GM21619 (cell line): ENCODE data around the gene QTRT2.

ENCODE experiments used
- ATAC-seq: cut with Tn5 transposase; IDR thresholded peaks from one replicate; pipeline ENCODE4 v1.9.1; 2021; ENCODE audit not compliant: unreplicated experiment

QTRT2 gene

DNA sequence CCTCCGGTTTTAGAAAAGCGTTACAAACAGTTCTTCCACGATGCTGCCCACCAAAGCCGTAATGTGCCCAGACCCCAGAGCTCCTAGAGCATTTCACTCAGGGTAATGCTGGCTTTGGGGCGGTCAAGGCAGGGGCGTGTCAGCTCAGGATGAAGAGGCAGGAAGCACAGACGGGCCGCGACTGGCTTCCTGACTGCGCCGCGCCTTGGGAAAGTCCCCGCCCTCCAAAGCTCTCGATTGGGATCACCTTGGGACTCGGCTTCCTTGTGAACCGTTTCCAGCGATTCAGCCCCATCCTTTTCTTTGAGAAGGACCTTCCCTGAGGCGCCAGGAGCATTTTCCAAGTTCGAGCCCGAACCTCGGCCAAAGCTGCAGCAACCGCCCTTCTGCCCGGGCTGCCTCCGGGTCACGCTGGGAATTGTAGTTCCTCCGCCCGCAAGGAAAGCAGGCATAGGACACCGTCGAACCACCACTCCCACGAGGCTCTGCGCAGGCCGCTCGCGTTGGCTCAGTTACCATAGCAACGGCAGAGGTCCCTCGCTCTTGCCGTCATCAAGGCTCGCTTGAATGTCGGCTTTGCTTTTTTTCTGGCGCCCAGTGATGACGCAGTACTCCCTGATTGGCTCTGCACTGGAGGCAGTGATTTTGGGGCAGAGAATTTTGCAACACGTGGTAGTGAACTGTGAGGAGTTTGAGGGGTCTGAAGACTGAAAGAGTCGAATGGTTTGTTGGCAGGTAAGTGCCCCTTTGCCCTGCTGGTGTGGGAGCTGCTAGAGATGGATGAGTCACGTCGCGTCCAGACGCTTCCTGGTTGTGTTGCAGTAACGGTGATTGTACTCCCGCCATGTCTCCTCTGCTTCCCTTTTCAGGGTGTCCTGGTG lies at the start of gene QTRT2, which contains the start of gene CCDC191:
Gene QTRT2, plus strand, starts transcription at position 608 of the 881 bp plus-strand sequence. CDS start 8,521 bp downstream, outside the sequence.
Gene CCDC191, minus strand, starts transcription at position 397 of the 881 bp plus-strand sequence. Its CDS starts 60 bp downstream, at position 337.
- peak; percentile 97 for ATAC-seq

- no peak for ATAC-seq
Observed at GRCh38 chr3:114011059-114011797, 45.3 kb upstream of the QTRT2 start.

- ATAC-seq: no peak
Observed at GRCh38 chr3:114014211-114014610, 42.3 kb upstream of the QTRT2 start.

DNA sequence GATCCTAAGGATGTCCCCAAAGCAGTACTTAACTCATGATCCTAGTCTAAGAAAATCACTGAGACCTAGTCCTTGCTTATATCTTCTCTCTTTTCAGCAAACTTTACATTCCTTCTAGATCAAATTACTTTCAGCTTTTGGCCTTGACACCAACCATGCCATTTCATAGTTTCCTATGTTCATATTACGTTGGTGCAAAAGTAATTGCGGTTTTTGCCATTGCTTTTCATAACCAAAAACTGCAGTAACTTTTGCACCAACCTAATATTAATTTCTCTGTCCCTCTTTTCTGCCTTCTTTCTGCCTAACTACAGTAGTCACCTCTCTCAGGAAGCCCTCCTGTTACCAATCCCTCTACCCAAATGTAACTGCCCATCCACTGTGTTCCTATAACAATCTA lies 37.1 kb upstream of the QTRT2 start:
- ATAC-seq: no peak

DNA sequence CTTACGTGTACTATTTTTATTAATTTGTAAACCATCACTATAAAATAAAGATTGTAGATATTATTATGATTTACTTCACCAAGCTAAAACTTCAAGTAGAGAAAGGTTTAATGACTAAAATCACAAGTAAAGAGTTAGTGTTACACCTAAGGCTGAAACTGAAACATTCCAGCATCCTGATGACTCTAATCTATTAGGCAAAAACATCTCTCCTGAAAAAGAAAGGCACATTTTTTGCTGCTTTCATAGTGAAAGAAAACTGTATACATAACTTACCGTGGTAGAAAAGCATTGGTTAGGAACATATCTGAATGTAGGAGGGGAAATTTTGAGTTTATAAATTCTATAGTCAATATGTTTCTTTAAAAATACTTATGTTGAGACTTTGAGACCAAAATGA lies 35.6 kb upstream of the QTRT2 start:
- no peak for ATAC-seq

DNA sequence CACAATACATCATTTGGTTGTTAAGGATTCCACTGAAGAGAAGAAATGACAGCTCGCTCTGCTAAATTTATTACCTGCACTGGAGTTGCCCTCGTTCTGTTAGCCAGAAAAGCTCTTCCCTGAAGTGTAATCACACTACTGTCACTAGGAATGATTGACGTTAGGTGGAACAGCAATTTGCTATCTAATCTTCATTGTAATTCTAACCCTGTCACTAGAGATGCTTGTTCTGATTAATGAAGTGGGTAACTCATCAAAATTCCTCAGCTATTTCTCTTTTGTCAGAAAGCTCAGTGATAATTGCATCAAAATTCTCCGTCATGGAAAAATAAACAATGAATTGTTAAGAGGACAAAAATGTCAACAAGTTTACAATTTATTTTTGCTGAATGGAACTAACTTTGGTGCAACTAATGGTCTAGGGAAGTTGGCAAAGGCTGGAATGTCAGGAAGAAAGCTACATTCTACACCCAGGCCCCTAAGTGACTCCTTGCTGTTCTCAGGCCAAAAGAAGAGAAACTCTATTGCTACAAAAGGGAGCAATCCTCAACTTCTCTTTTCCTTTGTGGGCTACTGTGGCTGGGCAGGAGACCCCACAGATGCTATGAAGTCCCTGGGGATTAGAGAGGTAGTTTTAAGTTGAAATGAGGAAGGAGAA lies 34.3 kb upstream of the QTRT2 start:
- ATAC-seq: no peak

DNA sequence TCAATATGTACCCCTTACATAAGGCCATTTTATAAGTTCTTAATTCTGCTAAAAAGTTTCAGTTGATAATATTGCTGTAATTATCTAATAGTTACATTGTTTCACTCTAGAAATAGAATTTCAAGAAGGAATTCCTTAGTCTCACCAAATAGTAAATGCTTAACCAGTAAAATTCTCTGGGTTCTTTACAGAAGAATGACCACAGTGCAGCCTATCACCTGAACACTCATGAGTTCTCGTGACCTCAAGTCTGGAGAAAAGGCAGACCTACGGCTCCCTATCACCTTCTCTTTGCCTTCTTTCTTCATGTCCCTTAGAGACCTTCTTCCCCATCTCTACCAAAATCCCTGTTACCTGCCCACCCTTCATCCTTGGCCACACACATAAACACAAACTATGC lies 31.1 kb upstream of the QTRT2 start:
- no peak for ATAC-seq

DNA sequence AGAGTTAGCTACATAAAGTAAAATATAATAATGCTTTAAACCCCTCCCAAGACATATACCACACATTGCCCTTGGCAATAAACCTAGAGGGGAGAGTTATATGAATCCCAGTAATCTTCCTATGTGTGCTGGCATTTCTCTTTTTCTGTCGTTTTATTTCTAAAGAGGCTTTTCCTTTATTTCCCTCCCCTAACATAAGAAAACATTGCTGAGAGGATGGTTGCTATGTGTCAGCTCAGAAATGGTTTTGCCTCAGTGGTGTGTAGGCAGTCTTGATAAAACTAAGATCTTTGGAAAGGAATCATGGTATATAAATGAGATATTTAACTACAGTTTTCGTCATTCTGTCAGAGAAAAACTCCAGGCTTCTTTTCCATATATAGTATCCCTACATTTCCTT lies 30.2 kb upstream of the QTRT2 start:
- no peak for ATAC-seq

DNA sequence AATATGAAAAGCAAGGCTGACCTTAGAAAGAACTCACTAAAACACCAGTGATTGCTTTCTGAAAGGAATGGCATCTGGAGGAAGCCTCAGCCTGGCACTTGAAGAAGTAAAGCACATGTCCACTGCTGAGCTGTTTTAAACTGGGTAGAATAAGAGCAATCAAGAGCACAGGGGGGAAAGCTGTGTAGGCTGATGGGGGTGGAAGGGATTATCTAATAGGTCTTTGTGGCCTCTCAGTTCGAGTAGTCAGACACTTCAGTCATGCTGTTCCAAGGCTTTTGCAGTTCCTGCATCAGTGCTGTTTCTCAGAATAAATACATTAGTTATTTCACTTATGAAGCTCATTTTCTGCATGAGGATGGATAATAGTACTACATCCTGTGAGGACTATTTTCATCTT lies 22.8 kb upstream of the QTRT2 start:
- no peak for ATAC-seq

DNA sequence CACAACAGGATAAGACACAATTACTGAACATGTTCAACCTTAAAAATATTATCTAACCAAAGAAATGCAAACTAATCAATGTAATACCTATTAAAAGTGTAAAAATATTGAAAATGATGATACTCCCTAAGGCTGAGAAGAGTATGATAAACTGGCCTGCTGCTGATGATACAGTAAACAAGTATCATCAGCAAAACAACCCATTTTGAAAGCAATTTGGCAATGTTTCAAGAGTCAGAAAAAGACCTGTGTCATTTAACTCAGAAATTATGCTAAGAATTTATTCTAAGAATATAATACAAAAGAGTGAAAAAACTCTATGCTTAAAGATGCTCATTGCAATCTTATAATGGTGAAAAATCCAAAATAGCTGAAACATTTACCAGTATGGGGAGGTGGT lies 22.3 kb upstream of the QTRT2 start:
- ATAC-seq: no peak

- ATAC-seq: no peak
Observed at GRCh38 chr3:114034787-114035545, 21.6 kb upstream of the QTRT2 start.

DNA sequence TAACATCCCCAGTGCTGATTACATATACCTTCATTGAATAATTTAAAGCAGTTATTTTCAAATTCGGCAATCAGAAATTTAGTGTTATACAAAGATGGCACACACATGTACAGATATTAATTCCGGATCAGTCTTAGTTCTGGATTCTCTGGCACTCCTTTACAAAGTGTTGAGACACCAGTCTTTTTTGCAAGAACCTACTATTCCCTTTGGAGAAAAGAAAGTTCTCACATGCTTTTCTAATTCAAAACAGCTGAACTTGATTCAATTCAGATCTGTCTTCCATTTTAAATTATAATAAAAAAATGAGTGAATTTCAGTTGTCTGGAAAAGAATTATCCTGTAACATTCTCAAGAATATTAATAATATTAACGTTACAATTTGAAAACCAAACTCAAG lies 20.6 kb upstream of the QTRT2 start:
- no peak for ATAC-seq

GRCh38 chr3:114043205-114043604 lies 13.3 kb upstream of the QTRT2 start:
- no peak for ATAC-seq

GRCh38 chr3:114052216-114052615 lies 4.3 kb upstream of the QTRT2 start:
- ATAC-seq: no peak

- peak; percentile 3 for ATAC-seq
Observed at GRCh38 chr3:114057011-114057347, 442 bp downstream of the QTRT2 start.

DNA sequence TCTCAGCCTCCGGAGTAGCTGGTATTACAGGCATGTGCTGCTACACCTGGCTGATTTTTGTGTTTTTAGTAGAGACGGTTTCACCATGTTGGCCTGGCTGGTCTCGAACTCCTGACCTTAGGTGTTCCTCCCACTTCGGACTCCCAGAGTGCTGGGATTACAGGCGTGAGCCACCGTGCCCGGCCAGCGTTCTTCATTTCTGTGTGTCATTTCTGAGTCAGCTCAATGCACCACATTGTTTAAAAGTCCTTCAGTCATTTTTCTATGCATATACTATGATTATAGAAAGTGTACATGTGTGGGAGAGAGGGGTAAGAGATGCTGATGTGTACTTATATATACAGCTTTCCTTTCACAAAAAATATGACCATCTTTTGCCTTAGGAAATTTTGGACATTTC lies 2.1 kb downstream of the QTRT2 start:
- no peak for ATAC-seq

- no peak for ATAC-seq
Observed at GRCh38 chr3:114060906-114061655, 4.5 kb downstream of the QTRT2 start.

GRCh38 chr3:114067804-114068203 lies 11.3 kb downstream of the QTRT2 start:
- ATAC-seq: no peak

DNA sequence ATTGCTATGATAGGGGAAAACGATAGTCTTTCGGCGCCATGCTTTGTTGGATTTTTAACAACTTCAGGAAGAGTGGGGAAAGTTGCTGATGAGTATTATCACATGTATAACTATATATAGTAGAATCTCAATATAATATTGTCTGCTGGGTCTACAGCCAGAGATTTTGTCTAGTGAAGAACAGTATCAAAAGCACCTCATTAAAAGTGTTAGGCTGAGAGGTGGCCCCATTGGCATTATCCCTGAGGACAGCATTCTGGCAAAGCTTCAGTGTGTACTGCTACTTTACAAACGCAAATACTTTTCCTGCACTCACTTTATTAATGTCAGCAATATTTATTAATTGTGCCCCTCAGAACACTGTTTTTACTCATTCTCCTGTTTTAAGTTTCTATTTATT lies 11.8 kb downstream of the QTRT2 start:
- no peak for ATAC-seq

DNA sequence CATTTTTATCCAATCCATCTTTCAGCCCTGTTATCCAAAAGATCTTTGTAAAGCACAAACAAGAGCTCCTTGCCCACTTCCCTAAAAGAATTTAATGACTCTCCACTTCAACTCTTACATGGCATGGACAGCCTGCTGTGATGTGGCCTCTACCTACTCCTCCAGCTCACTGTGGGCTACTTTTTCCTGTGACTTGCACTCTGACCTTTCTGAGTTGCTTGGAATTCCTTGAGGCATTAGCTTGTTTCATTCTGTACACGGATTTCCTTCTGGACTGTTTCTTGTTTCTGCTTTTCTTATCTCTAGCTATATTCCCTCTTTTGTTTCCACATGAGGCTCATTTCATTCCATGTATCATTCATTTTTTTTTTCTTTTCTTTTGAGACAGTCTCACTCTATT lies 15.2 kb downstream of the QTRT2 start:
- ATAC-seq: no peak
